HepG2 (cell line): ENCODE measurements around the gene SRP14. TPM values are rescaled to one million over a fixed set of nuclear protein-coding genes. Genes with fewer than 3 reads are reported as not detected.

ENCODE experiments used
- ATAC-seq: fragments of 200-7000 bp; cut with Tn5 transposase; 3 replicates; pipeline ENCODE4 v1.9.1; 2020; ENCODE audit warnings: mild to moderate bottlenecking, moderate library complexity
- BruUV-seq: library from RNA; stranded (reverse); fragments of 400-500 nt; replicated peaks from 2 replicates; lab custom pipeline; 2021; lab: Mats Ljungman, UMichigan
- CTCF ChIA-PET: fragments of 300-600 bp; formaldehyde crosslinking; extraction: SDS; loops from one replicate; lab custom pipeline; 2021; ENCODE audit warnings: low total read pairs, inconsistent platforms, low intra/inter-chr PET ratio; lab: Yijun Ruan, JAX
- POLR2A ChIA-PET: fragments of 350-600 bp; sonication (Branson Sonifier 250); formaldehyde crosslinking; loops from one replicate; lab custom pipeline; 2020; ENCODE audit warnings: antibody characterized with exemption, inconsistent platforms; lab: Yijun Ruan, JAX
- DNase-seq: peaks from one replicate; pipeline ENCODE4 v3.0.0-alpha.2; 2015; ENCODE audit warnings: low spot score
- FAIRE-seq: peaks from 3 replicates; lab custom pipeline; 2011; peaks lifted over from hg19 to GRCh38; lab: Jason Lieb, UNC
- H2AFZ ChIP-seq: one replicate; pipeline ENCODE4 v1.6.1; 2011; ENCODE audit warnings: low read length, inconsistent platforms
- H3K27ac ChIP-seq: fragments of 300-600 bp; 3 replicates; pipeline ENCODE4 v1.8.0; 2011; ENCODE audit warnings: mixed run types, mild to moderate bottlenecking, mixed read lengths, low read length, inconsistent platforms; ENCODE audit not compliant: insufficient read depth; ENCODE audit errors: extremely low read length
- H3K27me3 ChIP-seq, 2 experiments: fragments of 200-600 bp in 1 of 2; 2 replicates in 1 of 2; 3 replicates in 1 of 2; pipeline versions ENCODE4 v1.6.0 to v1.8.0; 2011; ENCODE audit warnings: low read length in 2 of 2, mild to moderate bottlenecking in 2 of 2, moderate library complexity in 2 of 2, inconsistent platforms in 1 of 2; ENCODE audit not compliant: insufficient read depth in 2 of 2, control insufficient read depth in 1 of 2
- H3K36me3 ChIP-seq, 2 experiments: fragments of 200-600 bp in 1 of 2; replicated peaks in 1 of 2; 2 replicates in 1 of 2; 3 replicates in 1 of 2; pipeline versions ENCODE4 v1.5.1 to v1.8.0; 2011; ENCODE audit warnings: low read length in 2 of 2, inconsistent platforms in 1 of 2; ENCODE audit not compliant: insufficient read depth in 2 of 2, control insufficient read depth in 1 of 2
- H3K4me1 ChIP-seq: 2 replicates; pipeline ENCODE4 v1.5.1; 2012; ENCODE audit warnings: low read length, inconsistent platforms; ENCODE audit not compliant: insufficient read depth
- H3K4me2 ChIP-seq: 2 replicates; pipeline ENCODE4 v1.6.0; 2011; ENCODE audit warnings: low read depth, low read length, inconsistent platforms
- H3K4me3 ChIP-seq, 3 experiments: fragments of 200-600 bp in 1 of 3; sonication (generic), shearing (Covaris generic) in 1 of 3; replicated peaks in 1 of 3; 2 replicates each; pipeline ENCODE4 v1.5.1; 2011 to 2016; ENCODE audit warnings: low read length in 3 of 3, inconsistent platforms in 2 of 3, low read depth in 2 of 3, mild to moderate bottlenecking in 2 of 3, control low read depth in 1 of 3, mixed read lengths in 1 of 3; ENCODE audit not compliant: insufficient read depth in 1 of 3
- H3K79me2 ChIP-seq: one replicate; pipeline ENCODE4 v1.6.1; 2011; ENCODE audit warnings: low read length, inconsistent platforms; ENCODE audit not compliant: insufficient read depth
- H3K9ac ChIP-seq: 2 replicates; pipeline ENCODE4 v1.6.0; 2011; ENCODE audit warnings: mild to moderate bottlenecking, low read depth, low read length, inconsistent platforms; ENCODE audit not compliant: insufficient read depth
- H3K9me3 ChIP-seq: 2 replicates; pipeline ENCODE4 v1.5.1; 2012; ENCODE audit warnings: mild to moderate bottlenecking, low read length
- H4K20me1 ChIP-seq: 2 replicates; pipeline ENCODE4 v1.6.0; 2011; ENCODE audit warnings: inconsistent platforms, mild to moderate bottlenecking, low read length, moderate library complexity; ENCODE audit not compliant: insufficient read depth
- CHD4 ChIP-seq: fragments of 200-600 bp; sonication (generic); IDR thresholded peaks from 2 replicates; pipeline ENCODE4 v1.7.0; 2017; ENCODE audit warnings: mild to moderate bottlenecking, low read length, borderline replicate concordance
- HMG20A ChIP-seq: IDR thresholded peaks from 2 replicates; pipeline ENCODE4 v1.6.1; 2016; ENCODE audit warnings: borderline replicate concordance
- NFIC ChIP-seq: IDR thresholded peaks from 2 replicates; pipeline ENCODE4 v1.6.1; 2012; ENCODE audit warnings: mild to moderate bottlenecking, low read length, inconsistent platforms
- REPIN1 ChIP-seq: sonication (generic); formaldehyde crosslinking; IDR thresholded peaks from 2 replicates; pipeline ENCODE4 v1.8.0; 2022; ENCODE audit warnings: missing genetic modification reagents, low read depth, mild to moderate bottlenecking, borderline replicate concordance
- SMARCC2 ChIP-seq: fragments of 450-650 bp; IDR thresholded peaks from 2 replicates; pipeline ENCODE4 v1.6.1; 2017; ENCODE audit warnings: antibody characterized with exemption, mild to moderate bottlenecking
- SP140L ChIP-seq: sonication (generic); formaldehyde crosslinking; IDR thresholded peaks from 2 replicates; pipeline ENCODE4 v1.4.0; 2020; ENCODE audit warnings: missing genetic modification reagents, borderline replicate concordance
- STAT5B ChIP-seq: sonication (generic); formaldehyde crosslinking; IDR thresholded peaks from 2 replicates; pipeline ENCODE4 v1.4.0; 2020; ENCODE audit warnings: missing genetic modification reagents
- ZFP1 ChIP-seq: IDR thresholded peaks from 2 replicates; pipeline ENCODE4 v1.6.1; 2016
- ZNF530 ChIP-seq: sonication (generic); formaldehyde crosslinking; IDR thresholded peaks from 2 replicates; pipeline ENCODE4 v1.5.0; 2020; ENCODE audit warnings: low read depth, mild to moderate bottlenecking, missing genetic modification reagents
- ZNF703 ChIP-seq: sonication (generic); formaldehyde crosslinking; IDR thresholded peaks from 2 replicates; pipeline ENCODE4 v1.5.1; 2020; ENCODE audit warnings: missing genetic modification reagents, mild to moderate bottlenecking, moderate library complexity, borderline replicate concordance
- ZNF766 ChIP-seq: sonication (generic); formaldehyde crosslinking; IDR thresholded peaks from 2 replicates; pipeline ENCODE4 v1.5.0; 2020; ENCODE audit warnings: missing genetic modification reagents, borderline replicate concordance
- ZNF768 ChIP-seq: sonication (generic); formaldehyde crosslinking; IDR thresholded peaks from 2 replicates; pipeline ENCODE4 v1.4.0; 2020; ENCODE audit warnings: missing genetic modification reagents
- ZNF841 ChIP-seq: sonication (generic); formaldehyde crosslinking; IDR thresholded peaks from 2 replicates; pipeline ENCODE4 v1.8.1; 2023; ENCODE audit warnings: missing genetic modification reagents, borderline replicate concordance
- WGBS: methylation state at CpG from one replicate; pipeline ENCODE4 v1.1.6; 2017; ENCODE audit warnings: low lambda C conversion rate; 5-methylcytosine and 5-hydroxymethylcytosine counted together
- in situ Hi-C: cut with HindIII; loops from 2 replicates; pipeline ENCODE4 v1.10.0; 2017; ENCODE audit warnings: low pct_unique_long_range_greater_than_20kb; ENCODE audit not compliant: extremely low pct_ligation_motif_present
- intact Hi-C: fragments of 100-400 bp; cut with micrococcal nuclease; formaldehyde crosslinking; loops from one replicate; pipeline ENCODE4 v1.10.0; 2022; ENCODE audit not compliant: unreplicated experiment
- polyA plus RNA-seq, 8 experiments: library from polyadenylated mRNA; depleted of rRNA in 3 of 8; stranded (reverse) in 7 of 8; unstranded in 1 of 8; fragments of >200 nt; fragmentation: Illumina TruSeq in 4 of 8; extraction: Trizol in 4 of 8; gene quantifications; 2 replicates each; pipeline versions ENCODE4 v1.2.1 to v1.2.3, GENCODE V29; 2011 to 2016; ENCODE audit warnings: low read depth in 4 of 8, missing spikeins in 1 of 8, mixed read lengths in 1 of 8; ENCODE audit not compliant: insufficient read depth in 1 of 8
- total RNA-seq, 5 experiments: library from RNA; depleted of rRNA; stranded (reverse); fragments of >200 nt; fragmentation: Illumina TruSeq; extraction: Trizol; gene quantifications; 2 replicates each; pipeline ENCODE4 v1.2.3, GENCODE V29; 2016; ENCODE audit warnings: low read depth in 1 of 5
- TF ChIP-seq, protein P1 (sequence below): sonication (generic); formaldehyde crosslinking; IDR thresholded peaks from 2 replicates; pipeline ENCODE4 v1.5.0; 2020; ENCODE audit warnings: missing genetic modification reagents, mild to moderate bottlenecking, borderline replicate concordance
- TF ChIP-seq, protein P2 (sequence below): sonication (generic); formaldehyde crosslinking; IDR thresholded peaks from 2 replicates; pipeline ENCODE4 v1.4.0; 2020; ENCODE audit warnings: missing genetic modification reagents
- TF ChIP-seq, protein P3 (sequence below): sonication (generic); formaldehyde crosslinking; IDR thresholded peaks from 2 replicates; pipeline ENCODE4 v1.9.0; 2021; ENCODE audit warnings: missing genetic modification reagents, borderline replicate concordance

SRP14 gene
- total and polyA plus RNA-seq, 2 of the 13 experiments (the other 11 are each of a cell fraction or from before 2014, with no cell fraction given) = 208 to 356 TPM

DNA sequence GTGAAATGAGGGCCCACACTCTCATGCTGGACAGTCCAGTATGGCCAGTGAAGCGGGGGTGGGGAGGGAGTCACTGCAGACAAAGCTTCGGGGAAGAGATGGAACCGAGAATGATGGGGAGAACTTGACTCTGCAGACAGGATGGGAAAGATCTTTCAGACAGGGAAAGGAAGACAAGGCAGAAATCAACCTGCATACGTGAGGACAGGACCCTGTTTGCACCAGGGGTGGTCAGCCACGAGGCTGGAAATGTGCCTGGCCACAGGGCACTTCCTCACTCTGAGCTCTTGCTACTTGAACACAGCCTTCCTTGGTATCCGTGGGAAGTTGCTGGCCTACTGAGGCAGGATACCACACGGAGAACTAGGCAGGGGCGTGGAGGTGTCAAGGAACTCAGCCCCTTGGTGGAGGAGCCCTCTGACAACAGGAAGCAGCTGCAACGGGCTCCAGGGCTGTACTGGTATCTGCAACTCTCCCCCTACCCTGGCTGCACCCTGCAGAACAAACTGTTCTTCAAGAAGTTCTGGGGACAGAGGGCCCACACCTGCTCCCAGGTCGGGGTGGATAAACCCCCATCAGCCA, 9.3 kb upstream of the SRP14 start:
- Histone ChIP-seq H3K27ac (no peak overlapping the region), H3K27me3 (no peaks in the 10 kb centered on the region), H3K4me2 (no peak overlapping the region), H3K36me3 (no peaks in the 10 kb centered on the region), H3K4me3 (no peak overlapping the region), H2AFZ (no peak overlapping the region), H3K79me2 (no peaks in the 10 kb centered on the region), H3K9ac (no peak overlapping the region), H3K4me1 (peaks cover 50% of the 10 kb centered on the region), H4K20me1 (no peaks in the 10 kb centered on the region), H3K9me3 (no peaks in the 10 kb centered on the region)
- WGBS = 92% methylated on average over 7 of the region's 10 CpGs
- intact Hi-C loops = loop anchor here (5.0 kb wide), 1 partner anchor 114 kb away; the partner anchor contains the start of gene BUB1B
- no peak for FAIRE-seq
- no TSS peak for BruUV-seq
- DNase-seq = no peak
- ChIA-PET POLR2A (interaction anchor here (1.2 to 3.3 kb wide), 6 partner anchors 29 to 59 kb away, joined by 5 to 35 read pairs (median 8); partner anchors contain the start of gene BMF), CTCF (no interaction called here)
- in situ Hi-C loops = loop anchor here (5.0 to 10.0 kb wide), 3 partner anchors 64 to 224 kb away; partner anchors contain the start of gene BUB1B
- ATAC-seq = no peak
- TF ChIP-seq ZNF530 (CRISPR knock-in tag) (no peak), SP140L (CRISPR knock-in tag) (no peak), ZNF766 (no peak), REPIN1 (CRISPR knock-in tag) (no peak), ZNF768 (CRISPR knock-in tag) (no peak), SMARCC2 (no peak), NFIC (no peak), CHD4 (no peak), ZNF703 (CRISPR knock-in tag) (no peak), ZFP1 (CRISPR knock-in tag) (no peak), HMG20A (CRISPR knock-in tag) (no peak), STAT5B (CRISPR knock-in tag) (no peak), ZNF841 (CRISPR knock-in tag) (no peak)
- TF ChIP-seq, protein P1, sequence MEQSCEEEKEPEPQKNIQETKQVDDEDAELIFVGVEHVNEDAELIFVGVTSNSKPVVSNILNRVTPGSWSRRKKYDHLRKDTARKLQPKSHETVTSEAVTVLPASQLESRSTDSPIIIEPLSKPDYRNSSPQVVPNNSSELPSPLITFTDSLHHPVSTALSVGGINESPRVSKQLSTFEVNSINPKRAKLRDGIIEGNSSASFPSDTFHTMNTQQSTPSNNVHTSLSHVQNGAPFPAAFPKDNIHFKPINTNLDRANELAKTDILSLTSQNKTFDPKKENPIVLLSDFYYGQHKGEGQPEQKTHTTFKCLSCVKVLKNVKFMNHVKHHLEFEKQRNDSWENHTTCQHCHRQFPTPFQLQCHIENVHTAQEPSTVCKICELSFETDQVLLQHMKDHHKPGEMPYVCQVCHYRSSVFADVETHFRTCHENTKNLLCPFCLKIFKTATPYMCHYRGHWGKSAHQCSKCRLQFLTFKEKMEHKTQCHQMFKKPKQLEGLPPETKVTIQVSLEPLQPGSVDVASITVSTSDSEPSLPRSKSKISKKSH (CRISPR knock-in tag) = no peak
- TF ChIP-seq, protein P2, sequence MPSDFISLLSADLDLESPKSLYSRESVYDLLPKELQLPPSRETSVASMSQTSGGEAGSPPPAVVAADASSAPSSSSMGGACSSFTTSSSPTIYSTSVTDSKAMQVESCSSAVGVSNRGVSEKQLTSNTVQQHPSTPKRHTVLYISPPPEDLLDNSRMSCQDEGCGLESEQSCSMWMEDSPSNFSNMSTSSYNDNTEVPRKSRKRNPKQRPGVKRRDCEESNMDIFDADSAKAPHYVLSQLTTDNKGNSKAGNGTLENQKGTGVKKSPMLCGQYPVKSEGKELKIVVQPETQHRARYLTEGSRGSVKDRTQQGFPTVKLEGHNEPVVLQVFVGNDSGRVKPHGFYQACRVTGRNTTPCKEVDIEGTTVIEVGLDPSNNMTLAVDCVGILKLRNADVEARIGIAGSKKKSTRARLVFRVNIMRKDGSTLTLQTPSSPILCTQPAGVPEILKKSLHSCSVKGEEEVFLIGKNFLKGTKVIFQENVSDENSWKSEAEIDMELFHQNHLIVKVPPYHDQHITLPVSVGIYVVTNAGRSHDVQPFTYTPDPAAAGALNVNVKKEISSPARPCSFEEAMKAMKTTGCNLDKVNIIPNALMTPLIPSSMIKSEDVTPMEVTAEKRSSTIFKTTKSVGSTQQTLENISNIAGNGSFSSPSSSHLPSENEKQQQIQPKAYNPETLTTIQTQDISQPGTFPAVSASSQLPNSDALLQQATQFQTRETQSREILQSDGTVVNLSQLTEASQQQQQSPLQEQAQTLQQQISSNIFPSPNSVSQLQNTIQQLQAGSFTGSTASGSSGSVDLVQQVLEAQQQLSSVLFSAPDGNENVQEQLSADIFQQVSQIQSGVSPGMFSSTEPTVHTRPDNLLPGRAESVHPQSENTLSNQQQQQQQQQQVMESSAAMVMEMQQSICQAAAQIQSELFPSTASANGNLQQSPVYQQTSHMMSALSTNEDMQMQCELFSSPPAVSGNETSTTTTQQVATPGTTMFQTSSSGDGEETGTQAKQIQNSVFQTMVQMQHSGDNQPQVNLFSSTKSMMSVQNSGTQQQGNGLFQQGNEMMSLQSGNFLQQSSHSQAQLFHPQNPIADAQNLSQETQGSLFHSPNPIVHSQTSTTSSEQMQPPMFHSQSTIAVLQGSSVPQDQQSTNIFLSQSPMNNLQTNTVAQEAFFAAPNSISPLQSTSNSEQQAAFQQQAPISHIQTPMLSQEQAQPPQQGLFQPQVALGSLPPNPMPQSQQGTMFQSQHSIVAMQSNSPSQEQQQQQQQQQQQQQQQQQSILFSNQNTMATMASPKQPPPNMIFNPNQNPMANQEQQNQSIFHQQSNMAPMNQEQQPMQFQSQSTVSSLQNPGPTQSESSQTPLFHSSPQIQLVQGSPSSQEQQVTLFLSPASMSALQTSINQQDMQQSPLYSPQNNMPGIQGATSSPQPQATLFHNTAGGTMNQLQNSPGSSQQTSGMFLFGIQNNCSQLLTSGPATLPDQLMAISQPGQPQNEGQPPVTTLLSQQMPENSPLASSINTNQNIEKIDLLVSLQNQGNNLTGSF = no peak
- TF ChIP-seq, protein P3, sequence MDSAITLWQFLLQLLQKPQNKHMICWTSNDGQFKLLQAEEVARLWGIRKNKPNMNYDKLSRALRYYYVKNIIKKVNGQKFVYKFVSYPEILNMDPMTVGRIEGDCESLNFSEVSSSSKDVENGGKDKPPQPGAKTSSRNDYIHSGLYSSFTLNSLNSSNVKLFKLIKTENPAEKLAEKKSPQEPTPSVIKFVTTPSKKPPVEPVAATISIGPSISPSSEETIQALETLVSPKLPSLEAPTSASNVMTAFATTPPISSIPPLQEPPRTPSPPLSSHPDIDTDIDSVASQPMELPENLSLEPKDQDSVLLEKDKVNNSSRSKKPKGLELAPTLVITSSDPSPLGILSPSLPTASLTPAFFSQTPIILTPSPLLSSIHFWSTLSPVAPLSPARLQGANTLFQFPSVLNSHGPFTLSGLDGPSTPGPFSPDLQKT = no peak
